PC-9 (cell line): ENCODE results near the gene SV2A. TPM values are rescaled to one million over a fixed set of nuclear protein-coding genes. Genes with fewer than 3 reads are reported as not detected.
A peak's percentile ranks its signal among the peaks of the same experiment; 100 is the strongest.

Experiments used
- BruUV-seq: library from RNA; stranded (reverse); fragments of 400-500 nt; replicated peaks from 2 replicates; lab custom pipeline; 2021; lab: Mats Ljungman, UMichigan
- CTCF ChIA-PET: fragments of 300-600 bp; sonication (Branson Sonifier 250); formaldehyde crosslinking; loops from one replicate; lab custom pipeline; 2022; ENCODE audit warnings: antibody characterized with exemption; lab: Charles Lee
- POLR2A ChIA-PET: fragments of 300-600 bp; sonication (Branson Sonifier 250); formaldehyde crosslinking; loops from one replicate; lab custom pipeline; 2022; ENCODE audit warnings: antibody characterized with exemption; ENCODE audit not compliant: unreplicated experiment; lab: Charles Lee
- DNase-seq, 2 experiments: peaks; one replicate each; pipeline versions ENCODE4 v3.0.0 to v3.0.0-alpha.2; 2015 to 2022; ENCODE audit warnings: mixed read lengths in 1 of 2
- H2AFZ ChIP-seq: fragments of 200-600 bp; sonication (generic); 2 replicates; pipeline ENCODE4 v1.8.1; 2017; ENCODE audit warnings: antibody characterized with exemption
- H3F3A ChIP-seq: fragments of 200-600 bp; sonication (generic); 2 replicates; pipeline ENCODE4 v1.8.1; 2017; ENCODE audit warnings: antibody characterized with exemption, mild to moderate bottlenecking, low read depth; ENCODE audit not compliant: insufficient read depth
- H3K27ac ChIP-seq: fragments of 200-600 bp; sonication (generic); 2 replicates; pipeline ENCODE4 v1.6.1; 2016; ENCODE audit warnings: mixed run types
- H3K27me3 ChIP-seq: fragments of 200-600 bp; sonication (generic); 2 replicates; pipeline ENCODE4 v1.6.1; 2016; ENCODE audit warnings: low read depth, mixed run types; ENCODE audit not compliant: insufficient read depth
- H3K36me3 ChIP-seq: fragments of 200-600 bp; sonication (generic); 2 replicates; pipeline ENCODE4 v1.6.1; 2016; ENCODE audit warnings: low read depth, mixed run types
- H3K4me1 ChIP-seq: fragments of 200-600 bp; sonication (generic); replicated peaks from 2 replicates; pipeline ENCODE4 v1.6.1; 2016; ENCODE audit warnings: mixed run types; ENCODE audit not compliant: insufficient read depth
- H3K4me2 ChIP-seq: fragments of 200-600 bp; sonication (generic); 2 replicates; pipeline ENCODE4 v1.6.1; 2017; ENCODE audit warnings: mixed run types
- H3K4me3 ChIP-seq: fragments of 200-600 bp; sonication (generic); 2 replicates; pipeline ENCODE4 v1.6.1; 2016; ENCODE audit warnings: mixed run types
- H3K79me2 ChIP-seq: fragments of 200-600 bp; sonication (generic); 2 replicates; pipeline ENCODE4 v1.6.1; 2017; ENCODE audit warnings: low read depth, mixed run types
- H3K9me2 ChIP-seq: fragments of 200-600 bp; sonication (generic); 2 replicates; pipeline ENCODE4 v1.8.1; 2017; ENCODE audit warnings: mild to moderate bottlenecking; ENCODE audit not compliant: insufficient read depth
- H3K9me3 ChIP-seq: fragments of 200-600 bp; sonication (generic); 2 replicates; pipeline ENCODE4 v1.8.1; 2016; ENCODE audit warnings: low read depth; ENCODE audit not compliant: insufficient read depth
- H4K20me1 ChIP-seq: fragments of 200-600 bp; sonication (generic); 2 replicates; pipeline ENCODE4 v1.8.1; 2017; ENCODE audit not compliant: insufficient read depth
- EZH2 ChIP-seq: fragments of 200-600 bp; sonication (generic); IDR thresholded peaks from 2 replicates; pipeline ENCODE4 v1.8.0; 2017; ENCODE audit warnings: antibody characterized with exemption, low read depth
- intact Hi-C: fragments of 100-400 bp; cut with micrococcal nuclease; formaldehyde crosslinking; loops from one replicate; pipeline ENCODE4 v1.10.0; 2022; ENCODE audit not compliant: unreplicated experiment
- total RNA-seq: library from RNA; stranded (reverse); gene quantifications from 2 replicates; pipeline ENCODE4 v1.2.3, GENCODE V29; 2021
- TF ChIP-seq, protein P1 (sequence below): fragments of 200-600 bp; sonication (generic); conservative IDR thresholded peaks from 2 replicates; pipeline ENCODE4 v1.6.1; 2017; ENCODE audit warnings: mixed run types, antibody characterized with exemption, mild to moderate bottlenecking, moderate library complexity

SV2A gene
- total RNA-seq, 1 experiment from 2014 or later = 0.33 TPM

DNA sequence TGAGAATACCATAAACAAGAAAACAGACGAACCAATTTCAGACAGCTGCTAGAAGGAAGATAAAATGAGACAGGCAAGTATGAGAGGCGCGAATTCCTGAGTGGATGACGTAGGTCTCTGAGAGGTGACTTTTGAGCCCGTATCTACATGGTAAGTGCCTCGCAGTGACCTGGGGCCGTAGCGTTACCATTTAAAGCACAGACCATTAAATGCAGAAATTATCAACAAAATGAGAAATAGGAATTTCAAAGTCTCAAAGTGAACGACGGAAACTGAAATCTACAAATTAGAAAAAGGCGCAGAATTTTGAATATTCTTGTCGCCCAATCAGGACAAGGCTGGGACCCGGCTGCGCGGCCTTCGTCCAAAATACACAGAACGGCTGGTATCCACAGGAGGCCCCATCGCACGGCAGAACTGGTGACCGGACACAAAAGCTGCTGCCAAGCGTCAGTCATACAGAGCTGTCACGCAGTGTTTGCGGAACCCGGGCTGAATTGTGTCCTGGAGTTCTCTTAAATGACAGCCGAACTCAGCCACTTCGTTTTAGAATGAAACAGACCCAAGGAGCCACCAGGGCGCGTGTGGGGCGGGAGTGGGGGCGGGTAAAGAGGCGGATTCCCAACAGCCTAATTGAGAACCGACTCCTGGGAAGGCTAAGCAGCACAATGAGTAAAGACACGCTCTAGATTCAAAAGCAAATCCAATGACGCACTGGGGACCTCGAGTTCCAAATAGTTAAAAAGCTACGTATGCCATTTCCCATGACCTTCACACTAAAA is 32.1 kb downstream of the SV2A start:
- H3K4me2 ChIP-seq = peak overlapping the region; percentile 94
- TF ChIP-seq EZH2 = no peak
- TF ChIP-seq, protein P1, sequence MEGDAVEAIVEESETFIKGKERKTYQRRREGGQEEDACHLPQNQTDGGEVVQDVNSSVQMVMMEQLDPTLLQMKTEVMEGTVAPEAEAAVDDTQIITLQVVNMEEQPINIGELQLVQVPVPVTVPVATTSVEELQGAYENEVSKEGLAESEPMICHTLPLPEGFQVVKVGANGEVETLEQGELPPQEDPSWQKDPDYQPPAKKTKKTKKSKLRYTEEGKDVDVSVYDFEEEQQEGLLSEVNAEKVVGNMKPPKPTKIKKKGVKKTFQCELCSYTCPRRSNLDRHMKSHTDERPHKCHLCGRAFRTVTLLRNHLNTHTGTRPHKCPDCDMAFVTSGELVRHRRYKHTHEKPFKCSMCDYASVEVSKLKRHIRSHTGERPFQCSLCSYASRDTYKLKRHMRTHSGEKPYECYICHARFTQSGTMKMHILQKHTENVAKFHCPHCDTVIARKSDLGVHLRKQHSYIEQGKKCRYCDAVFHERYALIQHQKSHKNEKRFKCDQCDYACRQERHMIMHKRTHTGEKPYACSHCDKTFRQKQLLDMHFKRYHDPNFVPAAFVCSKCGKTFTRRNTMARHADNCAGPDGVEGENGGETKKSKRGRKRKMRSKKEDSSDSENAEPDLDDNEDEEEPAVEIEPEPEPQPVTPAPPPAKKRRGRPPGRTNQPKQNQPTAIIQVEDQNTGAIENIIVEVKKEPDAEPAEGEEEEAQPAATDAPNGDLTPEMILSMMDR = peak; percentile 13; the same call in 1 of the 2 replicates
- H3K36me3 ChIP-seq = no peaks in the 10 kb centered on the region
- peak; percentile 61 to 73 for DNase-seq
- H3K79me2 ChIP-seq = peaks cover 20% of the 10 kb centered on the region
- no peaks in the 10 kb centered on the region for H3K9me2 ChIP-seq
- H3K27ac ChIP-seq = peak overlapping the region; percentile 97
- no peaks in the 10 kb centered on the region for H4K20me1 ChIP-seq
- ChIA-PET POLR2A (interaction anchor here (0.6 to 1.6 kb wide), 5 partner anchors 36 to 322 kb away, joined by 3 to 24 read pairs (median 6); no protein-coding TSS in a partner anchor), CTCF (interaction anchor here (0.9 kb wide), 1 partner anchor 301 kb away, joined by 6 read pairs; no protein-coding TSS in a partner anchor)
- peak overlapping the region; percentile 79 for H3K4me3 ChIP-seq
- H3F3A ChIP-seq = peaks cover 41% of the 10 kb centered on the region
- no peaks in the 10 kb centered on the region for H3K27me3 ChIP-seq
- H2AFZ ChIP-seq = peak overlapping the region; percentile 37
- peaks cover 27% of the 10 kb centered on the region for H3K4me1 ChIP-seq
- BruUV-seq = no TSS peak
- no peaks in the 10 kb centered on the region for H3K9me3 ChIP-seq
- intact Hi-C loops = loop anchor here (10.0 kb wide), 1 partner anchor 279 kb away; no protein-coding TSS in a partner anchor

DNA sequence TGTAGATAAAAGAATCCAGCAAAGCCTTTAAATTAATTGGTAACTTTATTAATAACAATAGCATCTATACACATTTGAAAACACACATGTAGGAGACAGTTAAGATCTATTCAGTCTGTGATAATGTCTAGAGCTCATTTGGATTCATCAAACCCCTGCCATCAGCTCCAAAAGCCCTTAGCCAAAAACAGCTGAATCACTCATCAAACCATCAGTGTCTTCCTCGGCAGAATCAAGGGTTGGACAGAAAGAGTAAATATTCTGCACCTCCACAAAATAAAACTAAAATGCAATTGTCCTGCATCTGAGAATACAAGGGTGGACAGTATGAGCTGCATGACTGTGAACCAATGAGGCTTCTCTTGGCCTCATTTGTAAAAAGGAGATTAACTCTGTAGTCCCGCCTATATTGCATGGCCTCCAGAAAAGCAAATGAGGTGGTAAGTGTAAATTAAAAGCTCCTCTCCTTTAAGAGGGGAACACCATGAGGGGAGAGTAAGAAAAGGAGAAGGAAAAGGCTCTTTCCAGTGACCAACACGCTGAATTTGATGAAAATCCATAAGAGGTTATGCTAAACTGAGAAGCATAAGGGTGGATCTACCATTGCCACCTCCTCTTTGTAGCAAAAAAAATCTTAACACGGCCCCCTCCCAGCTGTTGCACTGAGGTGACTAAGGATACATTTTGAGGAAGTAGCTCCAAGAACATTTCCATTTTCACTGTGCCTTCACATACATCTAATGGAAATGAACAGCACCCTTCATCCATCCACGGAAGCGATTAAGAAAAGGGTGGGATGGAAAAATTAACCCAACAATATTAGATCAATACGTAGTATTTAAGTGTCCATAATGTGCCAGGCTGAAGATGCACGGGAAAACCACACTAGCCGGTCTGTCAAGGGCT is 33.0 kb downstream of the SV2A start:
- Histone ChIP-seq H4K20me1 (no peaks in the 10 kb centered on the region), H3K36me3 (no peaks in the 10 kb centered on the region), H3K9me3 (no peaks in the 10 kb centered on the region), H3K27ac (peak overlapping the region; percentile 97), H3K4me2 (peak overlapping the region; percentile 94), H3K4me3 (peak overlapping the region; percentile 79), H3K27me3 (no peaks in the 10 kb centered on the region), H3F3A (peaks cover 41% of the 10 kb centered on the region), H2AFZ (peak overlapping the region; percentile 37), H3K79me2 (peaks cover 20% of the 10 kb centered on the region), H3K4me1 (peaks cover 22% of the 10 kb centered on the region), H3K9me2 (no peaks in the 10 kb centered on the region)
- no TSS peak for BruUV-seq
- ChIA-PET POLR2A (interaction anchor here (1.3 to 1.6 kb wide), 2 partner anchors 53 to 303 kb away, joined by 5 to 6 read pairs; no protein-coding TSS in a partner anchor), CTCF (interaction anchor here (0.9 kb wide), 1 partner anchor 302 kb away, joined by 6 read pairs; no protein-coding TSS in a partner anchor)
- no peak for TF ChIP-seq EZH2
- DNase-seq = peak; percentile 16 to 52
- intact Hi-C loops = loop anchor here (10.0 kb wide), 1 partner anchor 280 kb away; no protein-coding TSS in a partner anchor

DNA sequence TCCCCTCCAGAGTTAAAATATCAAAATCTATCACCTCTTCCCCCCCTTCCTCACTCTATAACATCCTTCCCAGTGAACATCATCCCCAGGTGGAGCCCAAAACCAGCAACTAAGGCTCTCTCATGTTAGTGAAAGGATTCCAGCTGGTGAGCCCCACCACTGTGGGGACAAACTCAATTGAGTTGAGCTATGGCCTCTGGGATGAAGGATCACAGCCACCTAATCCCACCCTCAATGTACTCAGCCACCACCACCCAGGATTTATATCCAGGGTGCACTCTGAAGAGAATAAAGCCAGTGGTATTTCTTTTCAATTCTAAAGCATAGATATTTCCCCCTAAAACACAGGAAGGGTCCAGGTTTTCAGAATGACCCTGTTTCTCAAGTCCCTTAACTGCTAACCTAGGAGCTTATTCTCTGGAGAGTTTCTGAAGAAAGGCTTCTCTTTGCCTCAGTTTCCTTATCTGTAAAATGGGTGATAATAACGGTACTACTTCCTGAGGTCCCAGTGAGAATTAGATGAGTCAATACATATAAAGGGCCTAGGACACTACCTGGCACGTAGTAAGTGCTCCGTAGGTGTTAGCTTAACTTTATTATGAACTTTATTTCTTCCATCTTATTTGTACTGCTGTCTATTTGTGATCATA is 33.9 kb downstream of the SV2A start:
- Histone ChIP-seq H3K4me1 (peaks cover 13% of the 10 kb centered on the region), H3K9me3 (no peaks in the 10 kb centered on the region), H3F3A (peaks cover 38% of the 10 kb centered on the region), H4K20me1 (no peaks in the 10 kb centered on the region), H3K9me2 (no peaks in the 10 kb centered on the region), H3K4me2 (peak overlapping the region; percentile 94), H2AFZ (no peak overlapping the region), H3K27ac (peak overlapping the region; percentile 97; the same call in 1 of the 2 replicates), H3K27me3 (no peaks in the 10 kb centered on the region), H3K4me3 (no peak overlapping the region), H3K79me2 (peaks cover 20% of the 10 kb centered on the region), H3K36me3 (no peaks in the 10 kb centered on the region)
- ChIA-PET CTCF (no interaction called here), POLR2A (interaction anchor here (1.3 to 1.6 kb wide), 2 partner anchors 54 to 304 kb away, joined by 5 to 6 read pairs; no protein-coding TSS in a partner anchor)
- no TSS peak for BruUV-seq
- intact Hi-C loops = loop anchor here (10.0 kb wide), 1 partner anchor 281 kb away; no protein-coding TSS in a partner anchor
- DNase-seq = no peak
- TF ChIP-seq, protein P1 = no peak
